Cardiac fibroblast (primary cell): ENCODE data around the gene PLAAT4.
"Not testable (repeated sequence)": the region's sequence is repeated elsewhere in the genome, so short reads cannot be mapped to it uniquely, and the experiment has no call there.

Source experiments
- DNase-seq, 2 donors: peaks; one replicate each; pipeline versions ENCODE4 v3.0.0 to v3.0.0-alpha.2; 2010; ENCODE audit warnings: low read depth in 2 of 2
- H3K4me3 ChIP-seq, 2 donors: replicated peaks in 1 of 2; 1 replicate in 1 of 2; 2 replicates in 1 of 2; pipeline ENCODE4 v1.5.1; 2011; ENCODE audit warnings: low read depth in 2 of 2, low read length in 2 of 2, mild to moderate bottlenecking in 2 of 2, moderate library complexity in 1 of 2
- CTCF ChIP-seq: IDR thresholded peaks from one replicate; pipeline ENCODE4 v1.5.1; 2011; ENCODE audit warnings: low read depth, mild to moderate bottlenecking, low read length, inconsistent platforms

The PLAAT4 gene

GRCh38 chr11:63530021-63530420 is 6.6 kb upstream of the PLAAT4 start:
- no peak for DNase-seq
- H3K4me3 ChIP-seq: no peak overlapping the region
- no peak for TF ChIP-seq CTCF

- DNase-seq: peak; percentile 89 to 97
- not testable (repeated sequence) for H3K4me3 ChIP-seq
These were observed 5.4 kb upstream of the PLAAT4 start for GRCh38 chr11:63531074-63531792.

- no peak overlapping the region for H3K4me3 ChIP-seq
- TF ChIP-seq CTCF: no peak
- DNase-seq: no peak
These were observed 4.5 kb upstream of the PLAAT4 start for GRCh38 chr11:63532117-63532516.

- DNase-seq: no peak
- no peak for TF ChIP-seq CTCF
- H3K4me3 ChIP-seq: no peak overlapping the region
These were observed 3.7 kb upstream of the PLAAT4 start for GRCh38 chr11:63532799-63533475.

DNA sequence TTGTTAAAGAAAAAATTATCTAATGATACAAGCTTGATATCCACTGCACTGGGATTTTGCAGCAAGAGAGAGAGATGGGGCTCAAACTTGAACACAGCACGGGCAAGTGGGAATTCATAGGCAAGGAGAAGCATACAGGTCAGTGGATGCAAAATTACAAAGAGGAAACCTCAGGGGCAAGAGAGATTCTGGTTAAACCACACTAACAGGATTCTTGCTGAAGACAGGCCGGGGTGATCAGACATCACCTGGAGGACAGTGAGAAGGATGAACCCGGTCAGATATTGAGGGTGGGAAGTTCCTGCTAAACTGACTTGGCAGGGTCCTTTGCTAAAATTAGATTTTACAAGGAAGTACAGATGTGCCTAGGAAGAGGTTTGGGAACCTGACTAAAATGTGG is 2.5 kb upstream of the PLAAT4 start:
- DNase-seq: no peak
- no peak for TF ChIP-seq CTCF
- H3K4me3 ChIP-seq: no peak overlapping the region

DNA sequence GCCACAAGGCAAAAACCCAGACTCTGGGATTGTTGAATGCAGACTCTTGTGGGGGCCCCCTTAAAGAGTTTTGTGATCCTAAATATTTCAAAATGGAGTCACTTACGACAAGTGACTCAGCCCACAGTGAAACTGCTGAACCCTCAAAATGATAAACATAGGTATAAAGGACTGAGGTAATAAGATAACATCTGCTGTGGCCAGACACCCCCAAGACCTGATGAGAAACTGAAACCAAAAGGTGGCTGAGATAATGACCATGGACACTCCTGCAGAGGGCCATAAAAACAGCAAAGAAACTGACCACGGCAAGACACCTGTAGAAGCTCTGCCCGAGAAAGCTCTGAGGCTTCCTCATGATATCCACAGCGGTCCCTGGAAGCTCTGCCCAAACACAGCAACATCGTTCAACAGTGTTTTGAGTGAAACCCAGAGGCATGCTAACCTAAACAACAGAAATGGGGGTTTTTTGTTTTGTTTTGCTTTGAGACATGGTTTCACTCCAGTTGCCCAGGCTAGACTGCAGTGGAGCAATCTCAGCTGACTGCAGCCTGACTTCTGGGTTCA is 1.6 kb upstream of the PLAAT4 start:
- no peak overlapping the region for H3K4me3 ChIP-seq
- DNase-seq: no peak
- TF ChIP-seq CTCF: no peak

DNA sequence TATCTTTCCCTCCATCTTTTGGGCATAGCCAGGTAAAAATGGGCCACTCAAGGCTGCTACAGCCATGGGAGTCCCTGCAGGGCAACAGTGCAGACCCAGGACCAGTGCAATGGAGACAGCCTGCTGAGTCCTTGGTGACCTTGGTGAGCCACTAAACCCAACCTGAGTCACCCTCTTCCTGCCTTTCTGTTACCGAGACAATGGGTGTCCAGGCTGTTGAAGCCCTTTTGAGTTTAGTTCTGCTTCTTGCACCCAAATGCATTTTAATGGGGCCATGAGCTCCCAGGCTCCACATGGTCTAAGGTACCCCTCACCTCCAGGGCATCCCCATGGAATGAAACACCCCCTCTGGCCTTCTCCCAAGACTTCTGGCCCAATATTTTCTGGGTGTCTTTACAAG is 874 bp upstream of the PLAAT4 start:
- DNase-seq: peak in 1 of 2 donors; percentile 28
- no peak overlapping the region for H3K4me3 ChIP-seq

More for the DNA sequence above, 874 bp upstream of the PLAAT4 start:
- TF ChIP-seq CTCF: no peak
